HG03196 (cell line): ENCODE measurements around the gene SIGLEC6.

Source experiments
- ATAC-seq: cut with Tn5 transposase; IDR thresholded peaks from one replicate; pipeline ENCODE4 v1.9.1; 2021; ENCODE audit not compliant: unreplicated experiment

SIGLEC6 gene

GRCh38 chr19:51478381-51479234 lies 52.9 kb downstream of the SIGLEC6 start, which contains the start of gene CEACAM18:
Gene CEACAM18, plus strand, starts transcription at chr19:51478539.
- no peak for ATAC-seq

GRCh38 chr19:51477344-51477743 lies 54.1 kb downstream of the SIGLEC6 start:
- ATAC-seq: no peak

- ATAC-seq: no peak
These were observed 55.3 kb downstream of the SIGLEC6 start for GRCh38 chr19:51476164-51476563.

- ATAC-seq: no peak
These were observed 58.3 kb downstream of the SIGLEC6 start for GRCh38 chr19:51473009-51473707.

- ATAC-seq: no peak
These were observed 58.9 kb downstream of the SIGLEC6 start for GRCh38 chr19:51472607-51473006.

GRCh38 chr19:51471527-51471926 lies 59.9 kb downstream of the SIGLEC6 start:
- no peak for ATAC-seq

- ATAC-seq: no peak
These were observed 60.5 kb downstream of the SIGLEC6 start for GRCh38 chr19:51470966-51471365.

- no peak for ATAC-seq
These were observed 61.8 kb downstream of the SIGLEC6 start for GRCh38 chr19:51469629-51470028.

GRCh38 chr19:51469162-51469561 lies 62.3 kb downstream of the SIGLEC6 start:
- no peak for ATAC-seq

GRCh38 chr19:51468545-51468920 lies 62.9 kb downstream of the SIGLEC6 start:
- no peak for ATAC-seq

GRCh38 chr19:51467864-51468544 lies 63.5 kb downstream of the SIGLEC6 start:
- no peak for ATAC-seq
